Mammary epithelial cell (primary cell): Measurements from ENCODE around the gene PUS1.

Experiments used
- EZH2 ChIP-seq: IDR thresholded peaks from 2 replicates; pipeline ENCODE4 v1.6.1; 2012; ENCODE audit warnings: low read length, inconsistent platforms, borderline replicate concordance
- TF ChIP-seq, protein P1 (sequence below), 2 donors: IDR thresholded peaks in 1 of 2; conservative IDR thresholded peaks in 1 of 2; 2 replicates each; pipeline ENCODE4 v1.5.1; 2011 to 2012; ENCODE audit warnings: inconsistent platforms in 2 of 2, low read length in 2 of 2, mild to moderate bottlenecking in 2 of 2, control low read depth in 1 of 2, low read depth in 1 of 2; ENCODE audit not compliant: insufficient read depth in 1 of 2; ENCODE audit errors: extremely low read depth in 1 of 2

DNA sequence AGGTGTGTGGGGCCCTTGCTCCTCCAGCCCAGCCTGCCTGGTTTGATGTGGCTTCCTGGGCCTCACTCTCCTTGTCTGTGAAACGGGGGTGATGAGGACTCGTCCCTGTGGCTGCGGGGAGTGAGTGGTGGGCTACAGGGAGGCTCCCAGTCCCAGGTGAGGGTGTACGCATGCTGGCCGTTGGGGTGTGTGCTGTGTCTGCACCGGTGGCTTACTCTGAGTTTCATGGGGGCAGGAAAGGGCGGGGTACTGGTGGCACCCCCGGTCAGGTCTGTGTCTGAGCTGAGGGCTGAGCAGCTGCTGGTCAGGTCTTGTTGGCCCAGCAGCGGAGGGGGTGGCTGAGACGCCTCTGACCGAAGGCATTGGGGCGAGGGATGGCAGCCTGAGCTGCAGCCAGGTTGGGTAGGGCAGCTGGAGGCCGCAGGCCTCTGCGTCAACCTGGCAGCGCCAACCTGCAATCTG, 23.4 kb upstream of the PUS1 start:
- TF ChIP-seq, protein P1, sequence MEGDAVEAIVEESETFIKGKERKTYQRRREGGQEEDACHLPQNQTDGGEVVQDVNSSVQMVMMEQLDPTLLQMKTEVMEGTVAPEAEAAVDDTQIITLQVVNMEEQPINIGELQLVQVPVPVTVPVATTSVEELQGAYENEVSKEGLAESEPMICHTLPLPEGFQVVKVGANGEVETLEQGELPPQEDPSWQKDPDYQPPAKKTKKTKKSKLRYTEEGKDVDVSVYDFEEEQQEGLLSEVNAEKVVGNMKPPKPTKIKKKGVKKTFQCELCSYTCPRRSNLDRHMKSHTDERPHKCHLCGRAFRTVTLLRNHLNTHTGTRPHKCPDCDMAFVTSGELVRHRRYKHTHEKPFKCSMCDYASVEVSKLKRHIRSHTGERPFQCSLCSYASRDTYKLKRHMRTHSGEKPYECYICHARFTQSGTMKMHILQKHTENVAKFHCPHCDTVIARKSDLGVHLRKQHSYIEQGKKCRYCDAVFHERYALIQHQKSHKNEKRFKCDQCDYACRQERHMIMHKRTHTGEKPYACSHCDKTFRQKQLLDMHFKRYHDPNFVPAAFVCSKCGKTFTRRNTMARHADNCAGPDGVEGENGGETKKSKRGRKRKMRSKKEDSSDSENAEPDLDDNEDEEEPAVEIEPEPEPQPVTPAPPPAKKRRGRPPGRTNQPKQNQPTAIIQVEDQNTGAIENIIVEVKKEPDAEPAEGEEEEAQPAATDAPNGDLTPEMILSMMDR (conservative IDR thresholded peaks at IDR 0.05 in 1 of 2, IDR thresholded peaks at IDR 0.05 in 1 of 2; ENCODE audit: extremely low read depth in 1 of 2, insufficient read depth in 1 of 2, low read depth in 1 of 2, low read length in 2 of 2) = no peak
- no peak for TF ChIP-seq EZH2
